NCI-H69 (cell line): ENCODE data around the gene AK1.

ENCODE experiments used
- DNase-seq: peaks from one replicate; lab custom pipeline; 2025; lab: John Stamatoyannopoulos, UW

AK1 gene

GRCh38 chr9:127867356-127868277 is 9.9 kb downstream of the AK1 start:
- DNase-seq: no peak

GRCh38 chr9:127866535-127866934 is 10.9 kb downstream of the AK1 start:
- DNase-seq: no peak

DNA sequence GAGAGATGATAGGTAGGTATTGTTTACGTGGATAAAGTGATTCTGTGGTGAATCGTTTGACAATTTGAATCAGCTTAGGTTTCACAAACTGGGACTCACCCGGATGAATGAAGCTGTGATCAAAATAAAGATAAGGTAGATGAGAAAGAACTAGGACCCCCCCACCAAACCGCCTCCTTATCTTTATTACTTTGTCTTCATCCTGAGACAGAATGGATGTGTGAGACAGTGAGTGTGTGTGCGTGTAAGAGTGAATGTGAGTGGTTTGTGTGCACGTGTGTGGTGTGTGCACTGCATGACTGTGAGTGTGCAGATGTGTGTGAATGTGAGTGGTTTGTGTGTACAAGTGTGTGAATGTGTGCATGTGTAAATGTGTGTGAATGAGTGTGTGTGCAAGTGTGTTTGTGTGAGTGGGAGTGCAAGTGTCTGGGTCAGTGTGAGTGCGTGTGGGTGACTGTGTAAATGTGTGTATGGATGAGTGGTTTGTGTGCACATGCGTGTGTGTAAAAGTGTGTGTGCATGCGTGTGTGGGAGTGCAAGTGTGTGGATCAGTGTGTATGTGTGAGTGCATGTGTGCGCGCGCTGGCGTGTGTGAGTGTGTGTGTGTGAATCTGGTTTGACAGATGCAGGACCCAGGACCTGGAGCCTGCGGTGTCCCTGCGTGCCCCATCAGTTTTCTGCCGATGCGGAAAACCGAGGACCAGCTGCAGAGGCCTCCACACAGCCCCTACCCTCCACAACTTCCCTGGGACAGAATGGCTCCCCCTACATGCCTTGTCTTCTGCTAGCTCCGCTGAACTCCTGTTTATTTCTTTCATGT is 11.6 kb downstream of the AK1 start:
- DNase-seq: no peak

DNA sequence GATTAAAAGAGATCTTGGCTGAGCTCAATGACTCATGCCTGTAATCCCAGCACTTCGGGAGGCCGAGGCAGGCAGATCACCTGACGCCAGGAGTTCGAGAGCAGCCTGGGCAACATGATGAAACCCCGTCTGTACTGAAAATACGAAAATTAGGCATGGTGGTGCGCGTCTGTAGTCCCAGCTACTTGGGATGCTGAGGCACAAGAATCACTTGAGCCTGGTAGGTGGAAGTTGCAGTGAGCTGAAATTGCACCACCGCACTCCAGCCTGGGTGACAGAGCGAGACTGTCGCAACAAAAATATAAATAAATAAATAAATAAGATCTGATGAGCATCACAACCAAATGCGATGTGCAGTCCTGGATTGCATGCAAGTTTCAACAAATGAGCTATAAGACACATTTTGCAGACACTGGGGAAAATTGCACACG is 14.3 kb downstream of the AK1 start:
- DNase-seq: no peak

DNA sequence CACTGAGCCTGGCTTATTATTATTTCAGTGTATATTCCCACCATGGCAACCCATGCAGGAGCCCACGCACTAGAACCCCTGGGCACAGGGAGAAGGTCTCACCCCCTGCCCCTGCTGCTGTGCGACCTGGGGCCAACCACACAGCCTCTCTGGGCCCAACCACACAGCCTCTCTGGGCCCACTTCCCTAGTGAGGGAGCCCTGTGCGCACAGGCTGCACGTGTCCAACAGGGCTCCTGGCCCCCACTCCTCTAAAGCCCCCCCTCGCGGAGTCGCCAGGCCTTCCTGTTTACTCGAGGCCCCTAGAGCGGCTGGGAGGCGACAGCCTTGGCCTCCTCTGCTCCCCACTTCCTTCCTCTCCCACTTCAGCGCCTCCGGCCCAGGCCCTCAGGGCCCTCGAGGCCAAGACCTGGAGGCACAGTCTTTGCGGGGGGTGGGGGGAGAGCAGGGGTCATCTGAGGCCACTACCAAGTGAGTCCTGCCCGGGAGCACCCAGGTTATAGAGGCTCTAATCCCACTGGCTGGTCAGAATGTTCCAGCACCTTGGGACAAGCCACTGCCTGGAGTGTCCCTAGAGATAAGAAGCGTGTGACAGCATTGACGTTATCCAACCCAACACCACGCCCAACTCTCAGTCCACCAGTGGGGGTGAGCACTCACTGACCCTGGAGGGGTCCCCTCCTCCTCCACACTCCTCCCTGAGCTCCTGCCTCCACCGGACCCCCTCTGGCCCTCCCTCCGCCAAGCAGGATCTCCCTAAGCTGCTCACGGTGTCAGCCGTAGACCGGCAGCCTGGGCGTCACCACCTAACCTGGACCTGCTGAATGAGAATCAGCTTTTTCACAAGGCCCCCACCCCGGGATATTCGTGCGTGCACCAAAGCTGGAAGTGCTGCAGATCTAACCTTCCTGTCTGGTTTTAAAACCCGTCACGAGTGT is 15.1 kb downstream of the AK1 start:
- DNase-seq: no peak

- no peak for DNase-seq
These were observed 16.7 kb downstream of the AK1 start for GRCh38 chr9:127860779-127861178.

DNA sequence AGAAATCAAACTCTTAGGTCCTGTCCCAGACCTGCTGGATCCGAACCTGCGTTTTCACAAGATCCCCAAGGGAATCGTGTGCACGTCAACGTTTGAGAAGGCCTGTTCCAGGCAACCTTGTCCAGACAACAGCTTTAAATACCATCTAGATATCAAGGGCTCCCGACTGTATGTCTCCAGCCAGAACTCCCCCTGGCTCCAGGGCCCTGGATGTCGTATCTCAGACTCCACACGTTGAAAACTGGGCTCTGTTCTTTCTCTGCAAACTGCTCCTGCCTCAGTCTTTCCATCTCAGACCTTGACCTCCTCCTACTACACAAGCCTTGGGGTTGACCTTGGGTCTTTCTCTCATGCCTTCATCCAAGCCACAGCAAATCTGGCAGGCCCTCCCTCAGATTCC is 17.2 kb downstream of the AK1 start:
- no peak for DNase-seq

- DNase-seq: peak; percentile 98
These were observed 19.4 kb downstream of the AK1 start for GRCh38 chr9:127858041-127858512.

DNA sequence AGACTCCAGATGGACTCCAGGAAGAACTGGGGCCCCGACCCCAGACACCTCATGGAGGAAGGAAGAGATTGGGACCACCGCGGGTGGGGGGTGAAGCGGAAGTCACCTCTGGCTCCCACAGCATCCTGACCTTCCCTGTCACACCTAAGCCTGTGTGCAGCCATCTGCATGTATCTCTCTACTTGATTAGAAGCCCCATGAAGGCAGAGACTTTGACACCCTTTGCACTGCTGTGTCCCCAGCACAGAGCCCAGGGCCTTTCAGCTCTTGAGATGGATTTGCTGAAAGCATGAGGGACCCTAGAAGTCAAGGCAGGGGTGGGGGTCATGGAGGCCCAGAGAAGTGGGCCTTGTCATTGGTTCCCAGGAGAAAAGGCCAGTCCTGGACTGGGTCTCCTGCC is 20.2 kb downstream of the AK1 start:
- DNase-seq: no peak

- DNase-seq: no peak
These were observed 20.8 kb downstream of the AK1 start for GRCh38 chr9:127856729-127857116.

DNA sequence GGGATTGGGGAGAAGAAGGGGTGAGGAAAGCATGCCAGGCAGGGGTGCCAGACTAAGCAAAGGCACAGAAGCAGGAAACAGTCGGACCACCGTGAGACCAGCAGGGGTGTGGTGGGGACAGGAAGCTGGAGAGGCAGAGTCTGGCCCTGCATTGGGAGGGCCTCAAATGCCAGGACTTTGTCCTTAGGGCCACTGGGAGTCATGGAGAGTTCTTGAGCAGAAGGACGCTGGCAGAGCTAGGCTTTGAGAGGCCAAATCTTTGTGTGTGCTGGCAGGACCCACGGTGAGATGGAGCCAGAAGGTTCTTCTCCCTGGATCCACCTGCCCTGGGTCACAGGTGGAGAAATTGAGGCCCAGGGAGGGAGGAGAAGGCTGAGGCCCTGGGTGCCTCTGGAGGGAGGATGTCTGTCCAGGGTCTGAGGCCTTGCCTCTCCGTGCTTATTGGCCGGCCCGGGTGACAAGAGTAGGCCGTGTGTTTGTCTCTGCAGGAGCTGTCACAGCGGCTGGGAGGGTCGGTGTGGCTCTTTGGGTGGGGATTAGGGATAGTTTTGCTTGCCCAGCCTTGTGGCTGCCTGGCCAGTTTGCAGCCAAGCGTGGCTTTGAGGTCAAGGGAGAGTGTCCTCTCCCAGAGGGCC is 21.3 kb downstream of the AK1 start:
- DNase-seq: no peak

GRCh38 chr9:127855522-127855921 is 22.0 kb downstream of the AK1 start:
- DNase-seq: no peak

DNA sequence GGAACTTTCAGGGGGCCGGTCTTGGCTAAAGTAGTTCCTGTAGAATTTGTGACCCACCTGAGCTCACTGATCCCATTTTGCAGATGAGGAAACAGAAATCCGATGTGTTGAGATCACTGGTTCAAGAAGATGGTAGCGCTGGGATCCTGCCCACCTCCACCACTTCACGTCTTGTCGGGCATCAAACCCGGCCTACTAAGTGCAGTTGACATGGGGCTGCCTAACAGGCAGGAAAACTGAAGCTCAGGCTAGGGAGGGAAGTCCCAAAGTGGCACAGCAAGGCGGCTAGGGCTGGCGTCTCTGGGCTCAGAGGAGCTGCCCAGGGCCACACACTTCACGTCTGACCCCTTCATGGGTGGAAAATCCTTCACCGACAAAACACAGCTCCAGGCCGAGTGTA is 22.5 kb downstream of the AK1 start:
- no peak for DNase-seq

DNA sequence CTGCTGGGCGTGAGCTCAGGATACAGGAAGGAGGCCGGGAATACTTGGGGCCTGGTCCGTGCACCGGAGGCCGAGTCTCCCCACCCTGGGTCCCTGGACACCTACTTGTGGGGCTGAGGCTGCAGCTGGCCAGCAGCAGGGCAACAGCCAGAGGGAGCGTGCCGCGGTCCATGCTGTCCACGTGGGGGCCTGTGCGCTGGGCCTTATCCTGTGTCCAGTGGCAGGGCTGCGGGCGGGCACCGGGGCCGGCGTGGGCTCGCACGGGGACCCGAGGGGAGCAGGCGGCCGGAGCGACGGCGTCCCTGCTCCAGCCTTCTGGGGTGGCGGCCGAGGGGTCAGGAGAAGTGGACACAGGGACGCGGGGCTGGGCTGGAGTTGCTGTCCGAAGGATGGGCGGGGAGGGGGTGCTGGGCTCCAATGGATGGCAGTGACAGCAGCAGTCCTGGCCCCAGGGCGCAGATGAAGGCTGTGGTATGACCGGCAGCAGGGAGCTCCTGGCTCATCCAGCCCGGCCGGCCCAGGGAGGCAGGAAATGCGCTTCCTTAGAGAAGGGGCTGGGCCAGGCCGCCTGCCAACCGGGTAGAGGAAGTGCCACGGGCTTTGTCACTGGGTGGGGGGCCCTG is 23.2 kb downstream of the AK1 start, which contains the start of gene ENG:
Gene ENG, minus strand, starts transcription at position 475 of the 623 bp plus-strand sequence. Its CDS starts 303 bp downstream, at position 172.
- peak; percentile 77 for DNase-seq

- DNase-seq: no peak
These were observed 23.9 kb downstream of the AK1 start for GRCh38 chr9:127853312-127854183.

GRCh38 chr9:127852829-127853228 is 24.6 kb downstream of the AK1 start:
- no peak for DNase-seq

DNA sequence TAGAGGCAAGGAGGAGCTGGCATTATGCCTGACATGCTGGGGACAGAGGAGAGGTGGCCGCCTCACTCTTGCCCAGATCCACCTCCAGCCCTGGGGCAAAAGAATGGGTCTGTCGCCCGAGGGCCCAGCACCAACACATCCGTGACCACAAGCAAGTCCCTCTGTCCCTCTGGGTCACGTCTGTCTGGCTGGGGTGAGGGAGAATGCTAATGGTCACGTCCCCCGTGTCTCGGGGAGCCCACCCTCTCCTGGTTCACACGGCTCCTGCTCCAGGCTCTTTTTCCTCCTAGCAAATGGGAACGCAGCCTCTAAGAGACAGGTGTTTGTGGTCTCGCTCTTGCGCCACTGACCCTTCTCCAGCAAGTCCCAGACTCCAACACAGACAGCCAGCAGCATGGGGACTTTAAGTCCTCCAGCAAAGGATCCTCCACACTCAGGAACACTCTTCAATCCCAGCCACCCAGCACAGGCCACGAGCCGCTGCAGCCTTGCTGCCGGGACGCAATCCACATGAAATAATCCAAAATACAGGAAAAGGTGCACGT is 27.1 kb downstream of the AK1 start:
- no peak for DNase-seq

DNA sequence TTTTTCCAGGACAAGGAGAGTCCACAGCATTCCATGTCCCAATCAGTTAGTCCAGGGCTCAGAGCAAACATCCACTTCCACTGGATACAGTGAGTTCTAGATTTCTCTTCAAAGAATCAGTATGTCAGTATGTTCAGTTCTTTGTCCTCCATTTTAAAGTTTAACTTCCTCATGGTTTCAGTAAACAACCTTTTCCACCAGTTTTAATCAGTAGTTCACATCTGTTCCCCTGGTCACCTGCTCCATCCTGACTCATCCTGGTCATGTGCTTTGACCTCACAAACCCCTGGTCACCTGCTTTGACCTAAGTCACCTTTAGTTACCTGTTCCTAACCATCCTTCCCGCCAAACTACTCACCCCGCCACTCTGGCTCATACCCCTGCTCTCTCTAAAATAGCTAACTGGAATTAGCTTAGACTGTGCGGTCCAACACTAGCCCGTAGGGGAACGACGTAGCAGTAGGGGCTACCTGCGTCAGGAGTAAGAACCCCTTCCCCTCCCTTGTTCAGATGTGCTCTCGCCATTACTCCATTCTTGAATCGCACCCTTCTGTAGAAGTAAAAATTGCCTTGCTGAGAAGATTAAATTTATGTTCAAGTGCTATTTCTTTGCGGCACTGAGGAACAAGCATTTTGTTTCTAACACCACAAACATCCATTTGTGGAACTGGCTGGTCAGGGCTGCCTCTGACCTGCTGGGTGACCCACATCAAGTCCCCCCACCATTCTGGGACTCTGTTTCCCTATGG is 28.5 kb downstream of the AK1 start:
- no peak for DNase-seq
